Loucy (cell line): ENCODE data around the gene MSH2.

Source experiments
- H2AFZ ChIP-seq: fragments of 200-600 bp; sonication (generic); 2 replicates; pipeline ENCODE4 v1.6.0; 2016; ENCODE audit warnings: antibody characterized with exemption, mild to moderate bottlenecking, low read length, moderate library complexity
- H3F3A ChIP-seq: fragments of 200-600 bp; 2 replicates; pipeline ENCODE4 v1.6.0; 2016; ENCODE audit warnings: antibody characterized with exemption, low read depth, mild to moderate bottlenecking
- H3K27me3 ChIP-seq: fragments of 200-600 bp; sonication (generic); 2 replicates; pipeline ENCODE4 v1.6.1; 2014; ENCODE audit warnings: low read length, mild to moderate bottlenecking; ENCODE audit not compliant: insufficient read depth, poor library complexity, severe bottlenecking
- H3K36me3 ChIP-seq: fragments of 200-600 bp; sonication (generic); 2 replicates; pipeline ENCODE4 v1.6.1; 2016; ENCODE audit warnings: low read length; ENCODE audit not compliant: insufficient read depth
- H3K4me1 ChIP-seq: fragments of 200-600 bp; sonication (generic); 2 replicates; pipeline ENCODE4 v1.5.1; 2014; ENCODE audit warnings: low read length, mild to moderate bottlenecking; ENCODE audit not compliant: insufficient read depth, poor library complexity, severe bottlenecking
- H3K4me2 ChIP-seq: fragments of 200-600 bp; sonication (generic); 2 replicates; pipeline ENCODE4 v1.6.0; 2014; ENCODE audit warnings: antibody characterized with exemption, low read length, low read depth, mild to moderate bottlenecking; ENCODE audit not compliant: poor library complexity, severe bottlenecking
- H3K4me3 ChIP-seq: fragments of 200-600 bp; sonication (generic); 2 replicates; pipeline ENCODE4 v1.5.1; 2014; ENCODE audit warnings: low read length, mild to moderate bottlenecking, mixed read lengths; ENCODE audit not compliant: poor library complexity, severe bottlenecking
- H3K79me2 ChIP-seq: fragments of 200-600 bp; sonication (generic); 2 replicates; pipeline ENCODE4 v1.6.1; 2014; ENCODE audit warnings: low read length; ENCODE audit not compliant: insufficient read depth
- H3K9ac ChIP-seq: fragments of 200-600 bp; sonication (generic); 2 replicates; pipeline ENCODE4 v1.6.0; 2014; ENCODE audit warnings: mild to moderate bottlenecking, low read depth, low read length, moderate library complexity; ENCODE audit not compliant: poor library complexity, severe bottlenecking
- H3K9me2 ChIP-seq: fragments of 200-600 bp; sonication (generic); replicated peaks from 2 replicates; pipeline ENCODE4 v1.6.1; 2016; ENCODE audit warnings: low read depth, low read length, mixed read lengths
- H3K9me3 ChIP-seq: fragments of 200-600 bp; sonication (generic); 2 replicates; pipeline ENCODE4 v1.6.1; 2014; ENCODE audit warnings: mild to moderate bottlenecking, antibody characterized with exemption, low read length, low read depth; ENCODE audit not compliant: insufficient read depth
- H4K20me1 ChIP-seq: fragments of 200-600 bp; sonication (generic); 2 replicates; pipeline ENCODE4 v1.6.0; 2014; ENCODE audit warnings: antibody characterized with exemption, low read length, mild to moderate bottlenecking; ENCODE audit not compliant: insufficient read depth, poor library complexity, severe bottlenecking
- CTCF ChIP-seq: fragments of 200-600 bp; sonication (generic); conservative IDR thresholded peaks from 2 replicates; pipeline ENCODE4 v1.5.1; 2014; ENCODE audit warnings: mild to moderate bottlenecking, antibody characterized with exemption, low read length
- EZH2phosphoT487 ChIP-seq: fragments of 200-600 bp; IDR thresholded peaks from 2 replicates; pipeline ENCODE4 v1.6.1; 2018; ENCODE audit warnings: antibody characterized with exemption, mild to moderate bottlenecking, moderate library complexity, borderline replicate concordance

The MSH2 gene

DNA sequence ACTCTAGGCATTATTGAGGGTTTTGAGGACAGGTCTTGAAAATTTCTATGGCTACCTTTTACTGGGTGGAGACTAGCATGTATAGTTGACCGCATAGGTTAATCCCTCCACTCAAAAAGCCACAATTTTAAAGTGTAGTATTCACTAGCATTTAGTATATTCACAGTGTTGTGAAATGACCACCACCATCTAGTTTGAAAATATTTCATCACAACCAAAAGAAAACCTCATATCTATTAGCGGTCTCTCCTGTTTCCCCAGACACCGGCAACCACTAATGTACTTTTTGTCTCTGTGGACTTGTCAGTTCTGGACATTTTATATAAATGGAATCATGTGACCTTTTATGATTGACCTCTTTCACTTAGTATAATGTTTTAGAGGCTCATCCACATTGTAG is 53.9 kb downstream of the MSH2 start:
- Histone ChIP-seq H3K4me2 (no peak overlapping the region), H4K20me1 (no peaks in the 10 kb centered on the region), H3K27me3 (no peaks in the 10 kb centered on the region), H3K9me3 (no peaks in the 10 kb centered on the region), H3K4me1 (peaks cover 30% of the 10 kb centered on the region), H3K36me3 (peaks cover 33% of the 10 kb centered on the region), H2AFZ (no peak overlapping the region), H3K4me3 (no peak overlapping the region), H3K9ac (no peak overlapping the region), H3K9me2 (no peaks in the 10 kb centered on the region), H3K79me2 (peaks cover 9% of the 10 kb centered on the region; the same call in 1 of the 2 replicates), H3F3A (peaks cover 10% of the 10 kb centered on the region; the same call in 1 of the 2 replicates)
- no peak for TF ChIP-seq CTCF
- TF ChIP-seq EZH2phosphoT487 = no peak

GRCh38 chr2:47457268-47457667 is 54.3 kb downstream of the MSH2 start:
- Histone ChIP-seq H3K4me2 (no peak overlapping the region), H4K20me1 (no peaks in the 10 kb centered on the region), H3K79me2 (peaks cover 9% of the 10 kb centered on the region; the same call in 1 of the 2 replicates), H2AFZ (no peak overlapping the region), H3K36me3 (peaks cover 35% of the 10 kb centered on the region), H3K4me1 (peaks cover 30% of the 10 kb centered on the region), H3K9me3 (no peaks in the 10 kb centered on the region), H3K4me3 (no peak overlapping the region), H3K9me2 (no peaks in the 10 kb centered on the region), H3K9ac (no peak overlapping the region), H3F3A (peaks cover 10% of the 10 kb centered on the region; the same call in 1 of the 2 replicates), H3K27me3 (no peaks in the 10 kb centered on the region)
- TF ChIP-seq CTCF (no peak), EZH2phosphoT487 (no peak)

DNA sequence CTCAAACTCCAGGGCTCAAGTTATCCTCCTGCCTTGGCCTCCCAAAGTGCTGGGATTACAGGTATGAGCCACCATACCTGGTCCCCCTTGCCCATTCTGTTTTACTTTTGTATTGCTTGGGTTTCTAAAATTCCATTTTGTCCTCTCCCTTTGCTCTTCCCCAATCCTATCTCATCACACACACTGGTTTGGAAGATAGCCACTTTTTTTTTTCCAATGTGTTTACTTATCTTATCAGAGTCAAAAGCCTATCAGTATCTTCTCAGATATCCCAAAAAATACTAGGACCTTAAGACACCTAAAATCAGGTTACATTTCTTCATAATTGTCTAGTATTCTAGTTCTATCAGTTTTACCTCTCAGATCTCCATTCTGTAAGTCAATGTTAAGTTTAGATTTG is 56.1 kb downstream of the MSH2 start:
- Histone ChIP-seq H3K9ac (no peak overlapping the region), H3K4me2 (no peak overlapping the region), H3K79me2 (peaks cover 9% of the 10 kb centered on the region; the same call in 1 of the 2 replicates), H3K36me3 (peaks cover 48% of the 10 kb centered on the region), H3K9me2 (no peaks in the 10 kb centered on the region), H3K4me1 (peaks cover 30% of the 10 kb centered on the region), H2AFZ (no peak overlapping the region), H4K20me1 (no peaks in the 10 kb centered on the region), H3F3A (peaks cover 7% of the 10 kb centered on the region; the same call in 1 of the 2 replicates), H3K9me3 (no peaks in the 10 kb centered on the region), H3K27me3 (no peaks in the 10 kb centered on the region), H3K4me3 (no peak overlapping the region)
- TF ChIP-seq CTCF = no peak
- TF ChIP-seq EZH2phosphoT487 = no peak
